GM23338 (cell line): ENCODE results near the gene CHD9. TPM values are rescaled to one million over a fixed set of nuclear protein-coding genes. Genes with fewer than 3 reads are reported as not detected.

Source experiments
- ATAC-seq: fragments of 200-7000 bp; cut with Tn5 transposase; 3 replicates; pipeline ENCODE4 v1.9.1; 2020
- DNase-seq: peaks from one replicate; pipeline ENCODE4 v3.0.0-alpha.2; 2015; ENCODE audit warnings: low spot score
- H2AFZ ChIP-seq: fragments of 200-600 bp; sonication (generic); 2 replicates; pipeline ENCODE4 v1.8.0; 2016; ENCODE audit warnings: antibody characterized with exemption, mild to moderate bottlenecking, moderate library complexity
- H3F3A ChIP-seq: fragments of 200-600 bp; sonication (generic); replicated peaks from 2 replicates; pipeline ENCODE4 v1.8.0; 2017; ENCODE audit warnings: antibody characterized with exemption, mixed run types, low read depth
- H3K27ac ChIP-seq: fragments of 200-600 bp; sonication (generic); 2 replicates; pipeline ENCODE4 v1.6.1; 2016; ENCODE audit warnings: low read depth
- H3K27me3 ChIP-seq: fragments of 200-600 bp; sonication (generic); 2 replicates; pipeline ENCODE4 v1.8.0; 2016; ENCODE audit warnings: mild to moderate bottlenecking, mixed run types, moderate library complexity; ENCODE audit not compliant: insufficient read depth
- H3K36me3 ChIP-seq: fragments of 200-600 bp; sonication (generic); 2 replicates; pipeline ENCODE4 v1.8.0; 2016; ENCODE audit warnings: mild to moderate bottlenecking; ENCODE audit not compliant: insufficient read depth
- H3K4me1 ChIP-seq: fragments of 200-600 bp; sonication (generic); 2 replicates; pipeline ENCODE4 v1.8.0; 2016; ENCODE audit warnings: mild to moderate bottlenecking, moderate library complexity; ENCODE audit not compliant: insufficient read depth
- H3K4me2 ChIP-seq: fragments of 200-600 bp; sonication (generic); 2 replicates; pipeline ENCODE4 v1.7.1; 2017; ENCODE audit warnings: mixed run types
- H3K4me3 ChIP-seq: fragments of 200-600 bp; sonication (generic); 2 replicates; pipeline ENCODE4 v1.6.1; 2016; ENCODE audit warnings: mixed run types
- H3K79me2 ChIP-seq: fragments of 200-600 bp; sonication (generic); replicated peaks from 2 replicates; pipeline ENCODE4 v1.8.0; 2017; ENCODE audit warnings: mild to moderate bottlenecking; ENCODE audit not compliant: insufficient read depth
- H3K9me2 ChIP-seq: fragments of 200-600 bp; sonication (generic); 2 replicates; pipeline ENCODE4 v1.8.0; 2017; ENCODE audit not compliant: insufficient read depth
- H4K20me1 ChIP-seq: fragments of 200-600 bp; sonication (generic); replicated peaks from 2 replicates; pipeline ENCODE4 v1.8.0; 2017; ENCODE audit warnings: mild to moderate bottlenecking; ENCODE audit not compliant: insufficient read depth
- H3K27ac Mint-ChIP-seq: 2 replicates; pipeline ENCODE4 v1.8.0; 2020; ENCODE audit warnings: inconsistent platforms, mild to moderate bottlenecking, moderate library complexity, mixed read lengths
- H3K27me3 Mint-ChIP-seq: 3 replicates; pipeline ENCODE4 v1.8.0; 2022; ENCODE audit warnings: low read depth, mild to moderate bottlenecking, moderate library complexity, mixed read lengths, inconsistent platforms; ENCODE audit not compliant: insufficient read depth, poor library complexity
- H3K36me3 Mint-ChIP-seq: 3 replicates; pipeline ENCODE4 v1.8.0; 2021; ENCODE audit warnings: low read depth, mild to moderate bottlenecking, inconsistent platforms, moderate library complexity, mixed read lengths
- H3K4me1 Mint-ChIP-seq: 3 replicates; pipeline ENCODE4 v1.8.0; 2020; ENCODE audit warnings: mild to moderate bottlenecking, inconsistent platforms, mixed read lengths
- H3K4me3 Mint-ChIP-seq: 3 replicates; pipeline ENCODE4 v1.8.0; 2021; ENCODE audit warnings: moderate library complexity, mild to moderate bottlenecking, inconsistent platforms, mixed read lengths
- H3K9me3 Mint-ChIP-seq: 3 replicates; pipeline ENCODE4 v1.8.0; 2020; ENCODE audit warnings: moderate library complexity, mild to moderate bottlenecking, inconsistent platforms, mixed read lengths
- CREB1 ChIP-seq: fragments of 250-450 bp; sonication (Bioruptor Pico); IDR thresholded peaks from 2 replicates; pipeline ENCODE4 v1.5.0; 2020; ENCODE audit warnings: low read depth, mild to moderate bottlenecking, moderate library complexity
- CTCF ChIP-seq, 2 experiments: fragments of 200-600 bp in 1 of 2; sonication (generic) in 1 of 2; conservative IDR thresholded peaks; 2 replicates each; pipeline versions ENCODE4 v1.5.1 to v1.6.1; 2016 to 2017; ENCODE audit warnings: antibody characterized with exemption in 2 of 2, low read depth in 2 of 2, mild to moderate bottlenecking in 2 of 2, moderate library complexity in 1 of 2
- EZH2phosphoT487 ChIP-seq: fragments of 200-600 bp; sonication (generic); IDR thresholded peaks from one replicate; pipeline ENCODE4 v1.8.1; 2018; ENCODE audit warnings: antibody characterized with exemption; ENCODE audit not compliant: unreplicated experiment
- POLR2AphosphoS5 ChIP-seq: IDR thresholded peaks from 2 replicates; pipeline ENCODE4 v1.6.1; 2016; ENCODE audit warnings: antibody characterized with exemption, low read depth
- REST ChIP-seq: IDR thresholded peaks from one replicate; pipeline ENCODE4 v1.6.1; 2018; ENCODE audit warnings: antibody characterized with exemption; ENCODE audit not compliant: unreplicated experiment
- ZNF114 ChIP-seq: fragments of 250-450 bp; sonication (Bioruptor Pico); IDR thresholded peaks from 2 replicates; pipeline ENCODE4 v1.5.0; 2020; ENCODE audit warnings: mild to moderate bottlenecking, moderate library complexity
- ZNF462 ChIP-seq: fragments of 250-450 bp; sonication (Bioruptor Pico); IDR thresholded peaks from 2 replicates; pipeline ENCODE4 v1.5.0; 2020; ENCODE audit warnings: mild to moderate bottlenecking, moderate library complexity
- polyA plus RNA-seq: library from polyadenylated mRNA; unstranded; fragments of >200 nt; fragmentation: Nextera tagmentation; extraction: Ambion mirVana; gene quantifications from 2 replicates; pipeline ENCODE4 v1.2.1, GENCODE V29; 2016
- total RNA-seq: library from RNA; depleted of rRNA; stranded (reverse); fragments of >200 nt; shearing (Covaris generic); gene quantifications from 2 replicates; pipeline ENCODE4 v1.2.3, GENCODE V29; 2014

CHD9 gene
- total and polyA plus RNA-seq, 2 experiments from 2014 or later: 18.8 to 46.6 TPM

- no peaks in the 10 kb centered on the region for H3K4me1 Mint-ChIP-seq
- H3K4me2 ChIP-seq: no peak overlapping the region
- H3K36me3 Mint-ChIP-seq: peaks cover 63% of the 10 kb centered on the region
- H3K27ac Mint-ChIP-seq: no peak overlapping the region
- no peak for TF ChIP-seq EZH2phosphoT487
- TF ChIP-seq REST: no peak
- no peak for TF ChIP-seq ZNF114 (CRISPR knock-in tag)
- no peak for TF ChIP-seq CREB1 (CRISPR knock-in tag)
- no peak for TF ChIP-seq POLR2AphosphoS5
- TF ChIP-seq ZNF462 (CRISPR knock-in tag): no peak
- TF ChIP-seq CTCF (conservative IDR thresholded peaks at IDR 0.05; ENCODE audit: low read depth in 2 of 2): no peak
- no peak overlapping the region for H3K4me3 ChIP-seq
- H3K79me2 ChIP-seq: no peaks in the 10 kb centered on the region
- no peak overlapping the region for H3K4me3 Mint-ChIP-seq
- no peaks in the 10 kb centered on the region for H3K27me3 Mint-ChIP-seq
- no peaks in the 10 kb centered on the region for H3F3A ChIP-seq
- H3K36me3 ChIP-seq: peaks cover 4% of the 10 kb centered on the region; the same call in 1 of the 2 replicates
- no peaks in the 10 kb centered on the region for H3K9me2 ChIP-seq
- DNase-seq (no peak), ATAC-seq (no peak)
- no peak overlapping the region for H2AFZ ChIP-seq
- no peaks in the 10 kb centered on the region for H3K4me1 ChIP-seq
- H3K27ac ChIP-seq: no peak overlapping the region
- H3K27me3 ChIP-seq: no peaks in the 10 kb centered on the region
- no peaks in the 10 kb centered on the region for H4K20me1 ChIP-seq
- no peaks in the 10 kb centered on the region for H3K9me3 Mint-ChIP-seq
These were observed 181.1 kb downstream of the CHD9 start for GRCh38 chr16:53235851-53236250.
